OCI-LY7 (cell line): ENCODE measurements around the gene SORCS3. TPM values are rescaled to one million over a fixed set of nuclear protein-coding genes. Genes with fewer than 3 reads are reported as not detected.

Experiments
- BruUV-seq: library from RNA; stranded (reverse); fragments of 400-500 nt; replicated peaks from 2 replicates; lab custom pipeline; 2021; lab: Mats Ljungman, UMichigan
- CTCF ChIA-PET: fragments of 300-600 bp; sonication (Branson Sonifier 250); formaldehyde crosslinking; loops from one replicate; lab custom pipeline; 2022; ENCODE audit warnings: antibody characterized with exemption; ENCODE audit not compliant: unreplicated experiment; lab: Charles Lee
- POLR2A ChIA-PET: fragments of 300-600 bp; sonication (Branson Sonifier 250); formaldehyde crosslinking; loops from one replicate; lab custom pipeline; 2022; ENCODE audit warnings: antibody characterized with exemption; lab: Charles Lee
- DNase-seq: peaks from one replicate; pipeline ENCODE4 v3.0.0-alpha.2; 2015; ENCODE audit warnings: low spot score
- H2AFZ ChIP-seq: fragments of 200-600 bp; sonication (generic), shearing (Covaris generic); 2 replicates; pipeline ENCODE4 v1.6.1; 2014; ENCODE audit warnings: mild to moderate bottlenecking, antibody characterized with exemption, low read length, moderate library complexity
- H3K27ac ChIP-seq: fragments of 200-600 bp; sonication (generic); 2 replicates; pipeline ENCODE4 v1.5.1; 2014; ENCODE audit warnings: mixed run types, low read depth, mild to moderate bottlenecking, moderate library complexity, low read length, inconsistent platforms; ENCODE audit not compliant: poor library complexity, severe bottlenecking
- H3K36me3 ChIP-seq: fragments of 200-600 bp; sonication (generic); 2 replicates; pipeline ENCODE4 v1.6.1; 2014; ENCODE audit warnings: mild to moderate bottlenecking, antibody characterized with exemption, low read length, moderate library complexity, mixed read lengths; ENCODE audit not compliant: insufficient read depth
- H3K4me1 ChIP-seq: fragments of 200-600 bp; sonication (generic); 2 replicates; pipeline ENCODE4 v1.5.1; 2014; ENCODE audit warnings: mild to moderate bottlenecking, low read length; ENCODE audit not compliant: insufficient read depth, poor library complexity, severe bottlenecking
- H3K4me2 ChIP-seq: fragments of 200-600 bp; sonication (generic); 2 replicates; pipeline ENCODE4 v1.6.1; 2014; ENCODE audit warnings: mild to moderate bottlenecking, low read length
- H3K4me3 ChIP-seq: fragments of 200-600 bp; sonication (generic); 2 replicates; pipeline ENCODE4 v1.5.1; 2014; ENCODE audit warnings: mild to moderate bottlenecking, low read depth, low read length; ENCODE audit not compliant: poor library complexity, severe bottlenecking
- H3K79me2 ChIP-seq: fragments of 200-600 bp; sonication (generic); 2 replicates; pipeline ENCODE4 v1.6.1; 2016; ENCODE audit warnings: low read depth, mild to moderate bottlenecking, low read length, moderate library complexity, mixed read lengths; ENCODE audit not compliant: insufficient read depth
- H3K9me2 ChIP-seq: fragments of 200-600 bp; sonication (generic); 2 replicates; pipeline ENCODE4 v1.6.1; 2016; ENCODE audit warnings: mild to moderate bottlenecking, low read length, mixed read lengths; ENCODE audit not compliant: insufficient read depth
- H3K9me3 ChIP-seq: fragments of 200-600 bp; sonication (generic); 2 replicates; pipeline ENCODE4 v1.6.1; 2014; ENCODE audit warnings: mild to moderate bottlenecking, mixed run types, low read length, mixed read lengths
- H4K20me1 ChIP-seq: fragments of 200-600 bp; sonication (generic); 2 replicates; pipeline ENCODE4 v1.6.1; 2014; ENCODE audit warnings: mild to moderate bottlenecking, antibody characterized with exemption, low read length, moderate library complexity, mixed read lengths; ENCODE audit not compliant: insufficient read depth
- EZH2phosphoT487 ChIP-seq: fragments of 200-600 bp; sonication (generic); IDR thresholded peaks from 2 replicates; pipeline ENCODE4 v1.6.1; 2018; ENCODE audit warnings: low read depth, borderline replicate concordance, mild to moderate bottlenecking, mixed run types, antibody characterized with exemption, low read length, moderate library complexity, mixed read lengths
- intact Hi-C: fragments of 100-400 bp; cut with micrococcal nuclease; formaldehyde crosslinking; loops from one replicate; pipeline ENCODE4 v1.10.0; 2022; ENCODE audit not compliant: unreplicated experiment
- total RNA-seq, 2 experiments: library from RNA; depleted of rRNA in 1 of 2; stranded (reverse); fragments of >200 nt in 1 of 2; shearing (Covaris generic) in 1 of 2; gene quantifications; 2 replicates each; pipeline ENCODE4 v1.2.3, GENCODE V29; 2014 to 2022
- TF ChIP-seq, protein P1 (sequence below): fragments of 200-600 bp; sonication (generic); conservative IDR thresholded peaks from 2 replicates; pipeline ENCODE4 v1.5.1; 2014; ENCODE audit warnings: mild to moderate bottlenecking, antibody characterized with exemption, low read length, moderate library complexity, mixed read lengths

The SORCS3 gene
- total RNA-seq, 2 experiments from 2014 or later: not detected

DNA sequence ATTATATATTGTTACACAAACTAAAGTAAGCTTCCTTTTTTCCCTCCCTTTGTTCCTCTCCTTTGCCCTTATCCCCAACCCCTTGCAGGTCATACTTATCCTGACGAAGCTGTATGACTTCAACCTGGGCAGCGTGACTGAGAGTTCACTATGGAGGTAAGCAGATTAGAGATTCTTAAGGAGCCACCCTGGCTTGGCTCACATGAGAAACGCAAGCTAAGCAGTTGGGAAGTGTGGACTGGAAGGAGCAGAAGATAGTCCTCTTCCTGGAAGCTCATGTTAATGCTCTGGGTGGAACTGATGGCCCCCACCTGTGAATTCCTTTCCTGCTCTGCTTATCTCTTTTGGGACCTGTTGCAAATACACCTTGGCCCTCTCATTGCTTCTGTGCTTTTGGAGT is 201.6 kb downstream of the SORCS3 start:
- intact Hi-C loops: no loop called here

DNA sequence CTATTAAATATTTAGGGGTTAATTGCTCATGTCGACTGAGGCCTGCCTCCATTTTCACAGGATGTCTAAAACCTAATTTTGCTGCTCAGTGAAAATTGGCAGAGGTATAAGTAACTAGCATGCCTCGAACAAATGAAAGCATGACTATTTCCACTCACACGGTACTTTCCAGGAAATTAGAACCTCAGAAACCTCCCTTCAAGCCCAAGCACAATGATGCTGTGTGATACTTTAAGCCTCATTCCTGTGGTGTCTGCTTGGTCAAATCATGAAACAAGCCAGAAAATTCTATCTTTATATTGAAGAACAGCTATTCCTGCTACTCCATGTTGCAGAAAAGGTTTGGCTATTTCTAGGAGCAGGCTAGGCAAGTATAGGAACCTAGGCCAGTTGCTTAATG is 203.0 kb downstream of the SORCS3 start:
- Histone ChIP-seq H2AFZ (no peak overlapping the region), H3K27ac (no peak overlapping the region), H3K4me2 (no peak overlapping the region), H3K79me2 (no peaks in the 10 kb centered on the region), H4K20me1 (no peaks in the 10 kb centered on the region), H3K36me3 (no peaks in the 10 kb centered on the region), H3K9me3 (no peaks in the 10 kb centered on the region), H3K4me3 (no peak overlapping the region), H3K4me1 (no peaks in the 10 kb centered on the region), H3K9me2 (no peaks in the 10 kb centered on the region)
- TF ChIP-seq, protein P1, sequence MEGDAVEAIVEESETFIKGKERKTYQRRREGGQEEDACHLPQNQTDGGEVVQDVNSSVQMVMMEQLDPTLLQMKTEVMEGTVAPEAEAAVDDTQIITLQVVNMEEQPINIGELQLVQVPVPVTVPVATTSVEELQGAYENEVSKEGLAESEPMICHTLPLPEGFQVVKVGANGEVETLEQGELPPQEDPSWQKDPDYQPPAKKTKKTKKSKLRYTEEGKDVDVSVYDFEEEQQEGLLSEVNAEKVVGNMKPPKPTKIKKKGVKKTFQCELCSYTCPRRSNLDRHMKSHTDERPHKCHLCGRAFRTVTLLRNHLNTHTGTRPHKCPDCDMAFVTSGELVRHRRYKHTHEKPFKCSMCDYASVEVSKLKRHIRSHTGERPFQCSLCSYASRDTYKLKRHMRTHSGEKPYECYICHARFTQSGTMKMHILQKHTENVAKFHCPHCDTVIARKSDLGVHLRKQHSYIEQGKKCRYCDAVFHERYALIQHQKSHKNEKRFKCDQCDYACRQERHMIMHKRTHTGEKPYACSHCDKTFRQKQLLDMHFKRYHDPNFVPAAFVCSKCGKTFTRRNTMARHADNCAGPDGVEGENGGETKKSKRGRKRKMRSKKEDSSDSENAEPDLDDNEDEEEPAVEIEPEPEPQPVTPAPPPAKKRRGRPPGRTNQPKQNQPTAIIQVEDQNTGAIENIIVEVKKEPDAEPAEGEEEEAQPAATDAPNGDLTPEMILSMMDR: no peak
- BruUV-seq: no TSS peak
- ChIA-PET CTCF (no interaction called here), POLR2A (no interaction called here)
- intact Hi-C loops: no loop called here
- DNase-seq: no peak

More for the DNA sequence above, 201.6 kb downstream of the SORCS3 start:
- ChIA-PET CTCF (no interaction called here), POLR2A (no interaction called here)
- Histone ChIP-seq H3K27ac (no peak overlapping the region), H3K79me2 (no peaks in the 10 kb centered on the region), H3K9me2 (no peaks in the 10 kb centered on the region), H4K20me1 (no peaks in the 10 kb centered on the region), H3K36me3 (no peaks in the 10 kb centered on the region), H3K4me1 (no peaks in the 10 kb centered on the region), H3K4me2 (no peak overlapping the region), H2AFZ (no peak overlapping the region), H3K9me3 (no peaks in the 10 kb centered on the region), H3K4me3 (no peak overlapping the region)
- BruUV-seq: no TSS peak
- DNase-seq: no peak
- TF ChIP-seq, protein P1: no peak
- no peak for TF ChIP-seq EZH2phosphoT487

DNA sequence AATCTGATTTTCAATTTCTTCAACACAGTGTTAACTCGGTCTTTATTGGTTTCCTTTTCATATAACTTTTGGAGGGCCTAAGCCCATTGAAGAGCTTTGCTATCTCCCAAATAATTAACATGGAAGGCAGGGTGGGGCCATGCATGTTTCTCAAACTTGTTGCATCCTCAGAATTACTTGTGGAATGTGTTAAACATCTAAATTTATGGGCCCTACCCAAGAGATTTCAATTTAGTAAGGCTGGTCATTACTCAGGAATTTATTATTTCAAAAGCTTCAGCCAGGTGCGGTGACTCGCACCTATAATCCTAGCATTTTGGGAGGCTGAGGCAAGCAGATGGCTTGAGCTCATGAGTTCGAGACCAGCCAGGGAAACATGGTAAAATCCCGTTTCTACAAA is 208.9 kb downstream of the SORCS3 start:
- no peaks in the 10 kb centered on the region for H3K9me2 ChIP-seq
- no peak overlapping the region for H3K4me3 ChIP-seq
- H4K20me1 ChIP-seq: no peaks in the 10 kb centered on the region
- no peaks in the 10 kb centered on the region for H3K9me3 ChIP-seq
- no TSS peak for BruUV-seq
- TF ChIP-seq EZH2phosphoT487: no peak
- TF ChIP-seq, protein P1: no peak
- H3K36me3 ChIP-seq: no peaks in the 10 kb centered on the region
- no peaks in the 10 kb centered on the region for H3K4me1 ChIP-seq
- no peak for DNase-seq
- ChIA-PET CTCF (no interaction called here), POLR2A (no interaction called here)
- no peak overlapping the region for H3K4me2 ChIP-seq
- intact Hi-C loops: no loop called here
- no peaks in the 10 kb centered on the region for H3K79me2 ChIP-seq
- no peak overlapping the region for H2AFZ ChIP-seq
- H3K27ac ChIP-seq: no peak overlapping the region
